Measurements from ENCODE around the gene PFN1. TPM values are rescaled to one million over a fixed set of nuclear protein-coding genes. Genes with fewer than 3 reads are reported as not detected.
A peak's percentile ranks its signal among the peaks of the same experiment; 100 is the strongest.

Gene PFN1
- total RNA-seq, 2 experiments from 2014 or later, result 1,712 to 1,828 TPM

- Mint-ChIP-seq H3K9me3 (no peaks in the 10 kb centered on the region), H3K4me1 (peaks cover 9% of the 10 kb centered on the region), H3K27ac (no peak overlapping the region), H3K4me3 (no peak overlapping the region), H3K36me3 (peaks cover 22% of the 10 kb centered on the region), H3K27me3 (no peaks in the 10 kb centered on the region)
- ATAC-seq (ENCODE audit: low read depth) (no peak), DNase-seq (no peak)
- POLR2A ChIA-PET, result interaction anchor here (1.8 kb wide), 1 partner anchor 21 kb away, joined by 4 read pairs; the partner anchor contains the start of genes RNF167 and SLC25A11
Observed at GRCh38 chr17:4960279-4960922, 12.1 kb upstream of the PFN1 start.

- Mint-ChIP-seq H3K27ac (no peak overlapping the region), H3K4me1 (peaks cover 7% of the 10 kb centered on the region), H3K36me3 (peaks cover 17% of the 10 kb centered on the region), H3K9me3 (no peaks in the 10 kb centered on the region), H3K27me3 (no peaks in the 10 kb centered on the region), H3K4me3 (no peak overlapping the region)
- POLR2A ChIA-PET, result no interaction called here
- no peak for DNase-seq
- ATAC-seq (ENCODE audit: low read depth), result no peak
Observed at GRCh38 chr17:4959261-4959965, 11.1 kb upstream of the PFN1 start.

GRCh38 chr17:4958102-4958501 is 9.8 kb upstream of the PFN1 start:
- Mint-ChIP-seq H3K27ac (no peak overlapping the region), H3K4me3 (no peak overlapping the region), H3K36me3 (peaks cover 20% of the 10 kb centered on the region), H3K27me3 (no peaks in the 10 kb centered on the region), H3K4me1 (peaks cover 9% of the 10 kb centered on the region), H3K9me3 (no peaks in the 10 kb centered on the region)
- POLR2A ChIA-PET, result interaction anchor here (1.9 to 3.0 kb wide), 3 partner anchors 8 to 12 kb away, joined by 4 to 17 read pairs (median 9); partner anchors contain the start of gene PFN1
- no peak for ATAC-seq (ENCODE audit: low read depth)
- no peak for DNase-seq

GRCh38 chr17:4956493-4957061 is 8.2 kb upstream of the PFN1 start:
- peak overlapping the region; percentile 57 for H3K27ac Mint-ChIP-seq
- peaks cover 10% of the 10 kb centered on the region for H3K4me1 Mint-ChIP-seq

GRCh38 chr17:4955091-4955490 is 6.8 kb upstream of the PFN1 start:
- POLR2A ChIA-PET, result interaction anchor here (0.9 to 17.2 kb wide), 3 partner anchors 13 to 42 kb away, joined by 3 to 441 read pairs (median 3); partner anchors contain the start of genes INCA1, RNF167, SLC25A11 and SPAG7
- no peak overlapping the region for H3K27ac Mint-ChIP-seq
- no peaks in the 10 kb centered on the region for H3K9me3 Mint-ChIP-seq
- H3K4me1 Mint-ChIP-seq, result peaks cover 20% of the 10 kb centered on the region
- peaks cover 22% of the 10 kb centered on the region for H3K36me3 Mint-ChIP-seq
- H3K4me3 Mint-ChIP-seq, result no peak overlapping the region
- no peaks in the 10 kb centered on the region for H3K27me3 Mint-ChIP-seq
- ATAC-seq (ENCODE audit: low read depth), result no peak
- DNase-seq, result no peak

More at GRCh38 chr17:4956493-4957061, 8.2 kb upstream of the PFN1 start:
- POLR2A ChIA-PET, result interaction anchor here (0.8 to 3.0 kb wide), 4 partner anchors 8 to 20 kb away, joined by 3 to 17 read pairs (median 6); partner anchors contain the start of gene PFN1
- Mint-ChIP-seq H3K36me3 (peaks cover 22% of the 10 kb centered on the region), H3K4me3 (no peak overlapping the region), H3K9me3 (no peaks in the 10 kb centered on the region), H3K27me3 (no peaks in the 10 kb centered on the region)
- peak; percentile 64 for DNase-seq
- peak; percentile 37 for ATAC-seq (ENCODE audit: low read depth)

GRCh38 chr17:4953451-4953961 is 5.2 kb upstream of the PFN1 start:
- POLR2A ChIA-PET, result interaction anchor here (0.6 to 17.2 kb wide), 3 partner anchors 13 to 759 kb away, joined by 3 to 441 read pairs (median 5); partner anchors contain the start of gene SPAG7

GRCh38 chr17:4951486-4951885 is 3.2 kb upstream of the PFN1 start:
- H3K36me3 Mint-ChIP-seq, result peaks cover 18% of the 10 kb centered on the region
- peak overlapping the region; percentile 86 for H3K4me3 Mint-ChIP-seq
- no peaks in the 10 kb centered on the region for H3K9me3 Mint-ChIP-seq
- no peak for ATAC-seq (ENCODE audit: low read depth)
- POLR2A ChIA-PET, result interaction anchor here (0.6 to 17.2 kb wide), 5 partner anchors 8 to 98 kb away, joined by 3 to 441 read pairs (median 7); partner anchors contain the start of genes RNF167, SLC25A11 and SPAG7
- no peak for DNase-seq
- peak overlapping the region; percentile 92 for H3K27ac Mint-ChIP-seq
- H3K27me3 Mint-ChIP-seq, result no peaks in the 10 kb centered on the region
- peaks cover 20% of the 10 kb centered on the region for H3K4me1 Mint-ChIP-seq

More at GRCh38 chr17:4953451-4953961, 5.2 kb upstream of the PFN1 start:
- Mint-ChIP-seq H3K27me3 (no peaks in the 10 kb centered on the region), H3K9me3 (no peaks in the 10 kb centered on the region), H3K27ac (no peak overlapping the region), H3K4me1 (peaks cover 22% of the 10 kb centered on the region), H3K36me3 (peaks cover 17% of the 10 kb centered on the region), H3K4me3 (no peak overlapping the region)
- ATAC-seq (ENCODE audit: low read depth) (no peak), DNase-seq (no peak)

GRCh38 chr17:4950746-4951204 is 2.4 kb upstream of the PFN1 start, which contains the start of gene ENO3:
Gene ENO3, plus strand, starts transcription at chr17:4951119. Its CDS starts 711 bp downstream, at chr17:4951830.
- H3K27ac Mint-ChIP-seq, result peak within 1 kb of the TSS; percentile 92
- DNase-seq (no peak), ATAC-seq (ENCODE audit: low read depth) (no peak)
- peaks cover 21% of the 10 kb centered on the region for H3K36me3 Mint-ChIP-seq
- no peaks in the 10 kb centered on the region for H3K9me3 Mint-ChIP-seq
- H3K4me3 Mint-ChIP-seq, result peak within 1 kb of the TSS; percentile 86
- H3K27me3 Mint-ChIP-seq, result no peaks in the 10 kb centered on the region
- peaks cover 16% of the 10 kb centered on the region for H3K4me1 Mint-ChIP-seq
- POLR2A ChIA-PET, result interaction anchor here (0.6 to 17.2 kb wide), 7 partner anchors 11 to 111 kb away, joined by 3 to 441 read pairs (median 4); partner anchors contain the start of genes RNF167, SLC25A11 and SPAG7

- H3K27ac Mint-ChIP-seq, result peak overlapping the region; percentile 92
- ATAC-seq (ENCODE audit: low read depth), result peak; percentile 2
- POLR2A ChIA-PET, result interaction anchor here (0.6 to 17.2 kb wide), 8 partner anchors 10 to 469 kb away, joined by 3 to 441 read pairs (median 4); partner anchors contain the start of genes NUP88, RNF167, RPAIN and SLC25A11
- DNase-seq, result no peak
- H3K36me3 Mint-ChIP-seq, result peaks cover 26% of the 10 kb centered on the region
- no peaks in the 10 kb centered on the region for H3K9me3 Mint-ChIP-seq
- no peaks in the 10 kb centered on the region for H3K27me3 Mint-ChIP-seq
- peaks cover 21% of the 10 kb centered on the region for H3K4me1 Mint-ChIP-seq
- peak overlapping the region; percentile 86 for H3K4me3 Mint-ChIP-seq
Observed at GRCh38 chr17:4950075-4950745, 1.9 kb upstream of the PFN1 start.

- ATAC-seq (ENCODE audit: low read depth), result peak; percentile 23
- POLR2A ChIA-PET, result interaction anchor here (0.7 to 17.2 kb wide), 12 partner anchors 8 to 470 kb away, joined by 3 to 441 read pairs (median 4); partner anchors contain the start of genes C17orf107, INCA1, KIF1C and NUP88
- Mint-ChIP-seq H3K9me3 (no peaks in the 10 kb centered on the region), H3K27me3 (no peaks in the 10 kb centered on the region), H3K27ac (peak overlapping the region; percentile 84), H3K4me3 (peak overlapping the region; percentile 100), H3K36me3 (peaks cover 33% of the 10 kb centered on the region), H3K4me1 (peaks cover 28% of the 10 kb centered on the region)
- peak; percentile 85 for DNase-seq
Observed at GRCh38 chr17:4949321-4950074, 1.2 kb upstream of the PFN1 start.

GRCh38 chr17:4948931-4949320 is 596 bp upstream of the PFN1 start:
- Mint-ChIP-seq H3K9me3 (no peaks in the 10 kb centered on the region), H3K27me3 (no peaks in the 10 kb centered on the region), H3K4me3 (peak overlapping the region; percentile 100), H3K27ac (peak overlapping the region; percentile 100), H3K4me1 (peaks cover 31% of the 10 kb centered on the region), H3K36me3 (peaks cover 38% of the 10 kb centered on the region)
- POLR2A ChIA-PET, result interaction anchor here (0.6 to 17.2 kb wide), 15 partner anchors 8 to 246 kb away, joined by 3 to 441 read pairs (median 5); partner anchors contain the start of genes ARRB2, C17orf107, CAMTA2 and INCA1
- ATAC-seq (ENCODE audit: low read depth) (peak; percentile 44), DNase-seq (no peak)
